ENCODE measurements around the gene FLRT1. TPM values are rescaled to one million over a fixed set of nuclear protein-coding genes. Genes with fewer than 3 reads are reported as not detected.
A peak's percentile ranks its signal among the peaks of the same experiment; 100 is the strongest.

Gene FLRT1
- polyA plus RNA-seq, 6 donors from 2014 or later, result not detected

DNA sequence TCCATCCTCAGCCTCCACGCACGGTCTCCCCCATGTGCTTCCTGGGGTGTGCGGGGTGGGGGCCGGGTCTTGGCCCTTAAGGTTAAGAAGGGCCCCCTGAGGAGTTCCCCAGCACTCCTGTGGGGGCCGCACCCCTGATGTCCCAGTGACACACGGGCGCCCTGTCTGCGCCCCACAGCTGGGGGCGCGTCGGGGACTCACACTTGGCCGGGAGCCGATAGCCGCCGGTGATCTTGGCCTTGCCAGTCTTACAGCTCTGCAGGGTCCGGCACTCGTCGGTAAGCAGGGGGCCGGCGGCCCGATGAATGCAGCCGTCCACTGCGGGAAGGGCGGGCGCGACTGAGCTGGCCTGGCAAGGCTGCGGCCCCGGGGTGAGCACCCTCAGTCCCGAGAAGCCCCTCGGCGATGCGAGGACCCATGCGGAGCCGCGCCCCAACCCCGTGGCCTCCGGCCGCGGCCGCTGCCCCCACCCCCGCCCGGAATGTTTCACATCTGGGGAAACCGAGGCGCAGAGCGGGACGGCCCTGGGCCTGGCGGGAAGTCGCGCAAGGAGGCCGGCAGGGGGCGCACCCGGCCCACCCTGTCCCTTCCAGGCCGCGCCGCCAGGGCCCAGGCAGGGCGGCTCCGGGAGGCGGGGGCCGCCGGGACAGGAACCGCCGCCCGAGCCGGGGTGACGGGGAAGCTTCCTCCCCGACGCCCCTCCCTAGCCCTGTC lies 35.5 kb upstream of the FLRT1 start:
- Mint-ChIP-seq H3K4me3 (peak overlapping the region in 7 of 8 donors; percentile 15 to 84 (median 68)), H3K27ac (peak overlapping the region in 1 of 6 donors; percentile 85), H3K4me1 (peaks cover 5 to 18% (median 17%) of the 10 kb centered on the region in 3 donors), H3K36me3 (peaks cover 6 to 16% of the 10 kb centered on the region in 2 donors), H3K9me3 (no peaks in the 10 kb centered on the region), H3K27me3 (peaks cover 0 to 16% (median 4%) of the 10 kb centered on the region in 3 donors)
- DNase-seq (peak; percentile 72), ATAC-seq (ENCODE audit: low read depth in 2 of 2) (peak; percentile 76)

DNA sequence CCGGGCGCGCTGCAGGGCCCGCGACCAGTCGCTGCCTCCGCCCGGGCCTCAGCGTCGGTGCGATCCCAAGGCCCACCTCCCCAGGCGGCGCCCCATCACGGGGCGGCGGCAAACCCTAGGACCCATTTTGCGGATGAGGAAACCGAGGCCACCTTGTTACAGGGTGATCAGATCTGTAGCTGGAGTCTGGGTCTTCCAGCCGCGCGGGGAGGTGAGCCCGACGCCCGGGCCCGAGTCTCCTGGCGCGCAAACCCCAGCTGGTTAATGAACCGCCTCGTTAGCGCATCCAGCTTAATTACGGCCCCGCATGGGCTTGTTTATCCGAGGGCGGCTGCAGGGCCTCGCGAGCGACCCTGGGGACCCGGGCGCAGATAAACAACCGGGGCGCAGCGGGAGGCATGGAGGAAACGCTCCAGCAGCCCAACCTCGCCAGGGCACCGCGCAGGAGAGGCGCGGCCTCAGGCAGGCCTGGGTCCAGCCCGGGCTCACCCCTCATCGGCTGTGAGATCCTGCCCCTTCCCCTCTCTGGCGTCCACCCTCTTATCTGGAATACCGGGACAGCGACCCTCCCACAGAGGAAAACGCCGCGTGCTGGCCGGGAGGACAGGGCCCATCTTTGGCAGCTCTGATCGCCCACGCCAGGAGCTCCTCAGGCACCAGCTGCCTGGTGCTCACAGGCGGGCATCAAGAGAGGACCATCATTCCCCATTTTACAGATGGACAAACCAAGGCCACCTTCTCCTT lies 34.8 kb upstream of the FLRT1 start:
- H3K27me3 Mint-ChIP-seq, result peaks cover 0 to 21% (median 4%) of the 10 kb centered on the region in 3 donors
- ATAC-seq (ENCODE audit: low read depth in 2 of 2), result no peak

DNA sequence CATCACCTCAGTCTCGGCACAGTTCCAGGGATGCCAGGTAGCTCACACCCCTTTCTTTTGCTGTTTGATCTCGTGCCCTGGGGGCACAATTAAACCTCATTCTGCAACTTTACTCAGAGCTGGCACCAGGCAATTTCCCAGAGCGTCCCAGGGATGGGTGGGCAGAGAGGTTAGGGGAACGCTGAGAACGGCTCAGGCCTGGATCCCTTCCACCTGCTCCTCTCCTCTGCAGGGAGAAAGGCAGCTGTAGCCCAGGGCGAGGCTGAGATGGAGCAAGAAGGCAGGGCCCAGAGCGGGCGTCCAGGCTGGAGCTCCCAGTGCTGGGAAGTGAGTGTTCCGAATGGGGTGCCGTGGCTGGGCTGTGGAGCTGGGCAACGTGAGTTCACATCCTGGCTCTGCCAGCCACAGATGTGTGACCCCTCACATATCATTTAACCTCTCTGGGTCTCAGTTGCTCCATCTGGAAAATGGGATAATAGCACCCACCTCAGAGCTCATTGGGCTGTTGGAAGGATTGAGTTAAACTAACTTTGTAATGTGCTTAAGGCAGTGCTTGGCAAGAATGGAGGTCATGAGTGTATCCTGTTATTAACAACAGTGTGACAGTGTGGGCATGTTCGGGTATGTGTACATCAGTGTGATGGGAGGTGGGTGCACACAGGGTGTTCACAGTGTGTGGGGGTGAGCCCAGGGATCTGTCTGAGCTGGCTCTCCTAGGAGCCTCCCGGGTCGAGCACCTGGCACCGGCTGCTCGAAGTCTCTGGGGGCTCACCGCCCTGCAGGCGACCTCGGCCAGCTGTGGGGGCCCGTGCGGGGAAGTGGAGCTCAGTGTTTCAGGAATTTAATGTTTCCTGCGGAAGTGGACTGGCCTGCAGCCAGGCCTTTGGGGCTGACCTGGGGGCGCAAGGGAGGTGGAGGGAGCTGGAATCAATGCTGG lies 34.0 kb upstream of the FLRT1 start:
- Mint-ChIP-seq H3K36me3 (peaks cover 6 to 16% of the 10 kb centered on the region in 2 donors), H3K27me3 (peaks cover 4 to 27% (median 5%) of the 10 kb centered on the region in 3 donors), H3K27ac (peak overlapping the region in 1 of 6 donors; percentile 34), H3K4me3 (peak overlapping the region; percentile 47 to 75 (median 58)), H3K9me3 (no peaks in the 10 kb centered on the region), H3K4me1 (peaks cover 5 to 21% (median 18%) of the 10 kb centered on the region in 3 donors)
- ATAC-seq (ENCODE audit: low read depth in 2 of 2), result no peak
- no peak for DNase-seq

More for the DNA sequence above, 34.8 kb upstream of the FLRT1 start:
- Mint-ChIP-seq H3K4me1 (peaks cover 5 to 18% (median 17%) of the 10 kb centered on the region in 3 donors), H3K4me3 (peak overlapping the region in 7 of 8 donors; percentile 47 to 75 (median 59)), H3K36me3 (peaks cover 6 to 16% of the 10 kb centered on the region in 2 donors), H3K27ac (peak overlapping the region in 1 of 6 donors; percentile 24), H3K9me3 (no peaks in the 10 kb centered on the region)
- DNase-seq, result no peak

DNA sequence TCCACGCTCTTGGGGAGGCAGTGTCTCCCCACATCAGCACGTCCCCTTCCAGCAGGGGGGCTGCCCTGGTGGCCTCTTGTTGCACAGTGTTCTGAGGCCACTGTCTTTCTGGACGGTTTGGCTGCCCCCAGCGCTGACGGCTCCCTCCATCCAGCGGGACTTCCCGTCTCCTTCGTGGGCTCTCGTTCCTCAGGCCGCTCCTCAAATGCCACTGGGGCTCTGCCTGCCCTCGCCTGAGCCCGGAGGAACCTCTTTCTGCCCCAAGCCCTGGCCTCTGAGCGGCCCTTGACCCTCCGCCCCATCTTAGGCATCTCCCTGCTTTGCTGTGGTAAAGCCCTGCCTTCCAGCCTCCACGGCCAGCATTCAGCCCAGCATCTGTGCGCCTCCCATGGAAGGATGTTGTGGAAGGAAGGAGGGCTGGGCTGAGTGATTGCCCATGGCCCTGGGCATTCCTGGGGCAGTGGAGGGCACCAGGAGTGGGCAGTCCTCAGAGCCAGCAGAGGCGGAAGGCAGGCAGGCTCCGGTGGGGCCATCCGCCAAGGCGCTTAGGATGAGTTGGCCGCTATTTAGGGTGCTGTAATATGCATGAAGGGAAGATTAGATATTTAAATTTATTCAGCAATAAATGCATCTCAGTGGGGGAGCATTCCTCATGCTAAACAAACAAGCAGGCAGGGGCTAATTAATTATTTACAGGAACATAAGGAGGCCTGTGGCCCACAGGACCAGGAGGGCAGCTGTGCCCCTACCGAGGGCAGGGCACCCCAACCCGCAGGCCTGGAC lies 31.7 kb upstream of the FLRT1 start:
- ATAC-seq (ENCODE audit: low read depth in 2 of 2), result no peak
- H3K27ac Mint-ChIP-seq, result peak overlapping the region in 1 of 6 donors; percentile 77
- H3K27me3 Mint-ChIP-seq, result peaks cover 18 to 44% (median 28%) of the 10 kb centered on the region in 3 donors
- peaks cover 18 to 29% (median 20%) of the 10 kb centered on the region in 3 donors for H3K4me1 Mint-ChIP-seq
- H3K36me3 Mint-ChIP-seq, result no peaks in the 10 kb centered on the region
- H3K9me3 Mint-ChIP-seq, result no peaks in the 10 kb centered on the region
- H3K4me3 Mint-ChIP-seq, result peak overlapping the region in 1 of 8 donors; percentile 21
- no peak for DNase-seq

DNA sequence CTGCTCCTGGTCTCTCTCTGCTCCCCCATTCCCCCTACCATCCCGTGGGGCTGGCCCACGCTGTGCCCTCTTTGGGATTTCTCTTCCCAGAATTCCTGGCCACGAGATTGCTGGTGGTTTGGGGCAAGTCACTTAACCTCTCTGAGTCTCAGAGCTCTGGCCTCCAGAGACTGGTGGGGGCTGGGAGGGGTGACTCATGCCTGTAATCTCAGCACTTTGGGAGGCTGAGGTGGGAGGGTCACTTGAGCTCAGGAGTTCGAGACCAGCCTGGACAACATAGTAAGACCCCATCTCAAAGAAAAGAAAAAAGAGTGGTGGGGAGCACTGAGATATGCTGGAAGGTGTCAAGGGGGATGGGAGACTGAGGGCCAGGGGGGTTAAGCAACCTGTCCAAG lies 31.1 kb upstream of the FLRT1 start:
- DNase-seq, result no peak
- Mint-ChIP-seq H3K27ac (no peak overlapping the region), H3K4me3 (no peak overlapping the region), H3K36me3 (no peaks in the 10 kb centered on the region), H3K9me3 (no peaks in the 10 kb centered on the region), H3K4me1 (peaks cover 18 to 26% (median 20%) of the 10 kb centered on the region in 3 donors), H3K27me3 (peaks cover 19 to 47% (median 29%) of the 10 kb centered on the region in 3 donors)
- ATAC-seq (ENCODE audit: low read depth in 2 of 2), result no peak

DNA sequence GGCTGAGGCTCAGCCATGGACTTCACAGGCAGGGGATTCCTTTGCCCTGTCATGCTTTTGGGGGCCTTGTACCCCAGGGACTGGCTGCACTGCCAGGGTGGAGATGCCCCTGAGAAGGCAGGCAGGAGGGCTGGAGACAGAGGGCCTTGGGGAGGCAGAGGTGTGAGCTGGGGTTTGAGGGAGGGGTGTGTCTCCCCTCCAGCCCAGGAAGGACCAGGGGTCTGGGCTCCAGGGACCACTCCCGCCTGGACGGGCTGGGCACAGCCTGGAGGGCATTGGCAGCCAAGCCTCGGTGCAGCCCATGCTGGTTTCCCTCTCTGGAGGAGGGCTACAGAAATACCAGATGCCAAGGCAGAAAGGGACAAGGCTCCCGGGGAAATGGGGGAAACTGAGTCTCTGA lies 30.0 kb upstream of the FLRT1 start:
- Mint-ChIP-seq H3K36me3 (peaks cover 0 to 10% of the 10 kb centered on the region in 2 donors), H3K27me3 (peaks cover 19 to 58% (median 38%) of the 10 kb centered on the region in 3 donors), H3K4me1 (peaks cover 18 to 25% (median 21%) of the 10 kb centered on the region in 3 donors), H3K27ac (no peak overlapping the region), H3K4me3 (no peak overlapping the region), H3K9me3 (peaks cover 0 to 6% (median 0%) of the 10 kb centered on the region in 7 donors)
- DNase-seq, result no peak
- ATAC-seq (ENCODE audit: low read depth in 2 of 2), result no peak

DNA sequence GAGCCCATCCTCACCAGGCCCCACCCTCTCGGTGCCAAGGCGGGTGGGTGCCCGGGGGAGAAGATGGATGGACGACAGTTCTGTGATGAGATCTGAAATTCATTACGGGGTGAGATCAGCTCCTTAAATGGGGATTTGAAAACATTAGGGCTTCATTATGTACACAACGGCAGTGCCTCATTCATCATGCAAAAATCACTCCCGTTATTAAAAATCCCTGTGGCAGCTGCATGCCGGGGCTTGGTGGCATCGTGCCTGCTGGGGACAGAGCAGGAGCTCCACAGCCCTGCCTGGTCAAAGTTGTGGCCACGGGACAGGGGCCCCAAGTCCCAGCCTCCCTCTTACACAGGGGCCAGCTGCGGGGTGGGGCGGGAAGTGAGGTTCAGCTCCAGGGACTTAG lies 29.3 kb upstream of the FLRT1 start:
- no peak for ATAC-seq (ENCODE audit: low read depth in 2 of 2)
- Mint-ChIP-seq H3K36me3 (peaks cover 0 to 16% of the 10 kb centered on the region in 2 donors), H3K27ac (peak overlapping the region in 1 of 6 donors; percentile 74), H3K9me3 (peaks cover 0 to 8% (median 0%) of the 10 kb centered on the region in 7 donors), H3K27me3 (peaks cover 19 to 64% (median 43%) of the 10 kb centered on the region in 3 donors), H3K4me3 (peak overlapping the region in 5 of 8 donors; percentile 40 to 89 (median 66)), H3K4me1 (peaks cover 17 to 25% (median 21%) of the 10 kb centered on the region in 3 donors)
- no peak for DNase-seq

DNA sequence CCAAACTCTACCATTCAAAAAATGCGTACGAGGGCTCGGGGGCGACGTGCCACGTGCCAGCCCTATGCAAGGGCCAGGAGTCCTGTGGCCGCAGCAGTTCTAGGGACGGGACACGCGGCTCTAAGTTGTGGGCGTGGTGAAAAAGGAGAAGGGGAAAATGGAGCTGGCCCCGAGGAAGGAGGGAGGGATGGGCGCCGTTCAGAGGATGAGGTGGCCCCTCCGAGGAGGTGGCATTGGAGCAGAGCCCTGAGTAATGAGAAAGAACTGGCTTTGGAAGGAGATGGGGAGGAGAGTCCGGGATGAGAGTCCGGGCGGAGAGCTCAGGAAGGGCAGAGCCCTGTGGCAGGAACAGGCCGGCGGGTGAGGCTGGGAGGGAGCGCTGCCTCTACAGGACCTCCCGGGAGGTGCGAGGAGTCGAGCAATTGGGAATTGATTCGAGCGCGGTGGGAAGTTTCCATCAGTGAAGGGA lies 28.5 kb upstream of the FLRT1 start:
- Mint-ChIP-seq H3K4me3 (peak overlapping the region in 7 of 8 donors; percentile 63 to 89 (median 73)), H3K36me3 (peaks cover 0 to 16% of the 10 kb centered on the region in 2 donors), H3K9me3 (peaks cover 0 to 8% (median 0%) of the 10 kb centered on the region in 7 donors), H3K4me1 (peaks cover 13 to 21% (median 21%) of the 10 kb centered on the region in 3 donors), H3K27ac (peak overlapping the region in 1 of 6 donors; percentile 91), H3K27me3 (peaks cover 15 to 59% (median 43%) of the 10 kb centered on the region in 3 donors)
- ATAC-seq (ENCODE audit: low read depth in 2 of 2) (peak in 1 of 2 donors; percentile 21), DNase-seq (no peak)

DNA sequence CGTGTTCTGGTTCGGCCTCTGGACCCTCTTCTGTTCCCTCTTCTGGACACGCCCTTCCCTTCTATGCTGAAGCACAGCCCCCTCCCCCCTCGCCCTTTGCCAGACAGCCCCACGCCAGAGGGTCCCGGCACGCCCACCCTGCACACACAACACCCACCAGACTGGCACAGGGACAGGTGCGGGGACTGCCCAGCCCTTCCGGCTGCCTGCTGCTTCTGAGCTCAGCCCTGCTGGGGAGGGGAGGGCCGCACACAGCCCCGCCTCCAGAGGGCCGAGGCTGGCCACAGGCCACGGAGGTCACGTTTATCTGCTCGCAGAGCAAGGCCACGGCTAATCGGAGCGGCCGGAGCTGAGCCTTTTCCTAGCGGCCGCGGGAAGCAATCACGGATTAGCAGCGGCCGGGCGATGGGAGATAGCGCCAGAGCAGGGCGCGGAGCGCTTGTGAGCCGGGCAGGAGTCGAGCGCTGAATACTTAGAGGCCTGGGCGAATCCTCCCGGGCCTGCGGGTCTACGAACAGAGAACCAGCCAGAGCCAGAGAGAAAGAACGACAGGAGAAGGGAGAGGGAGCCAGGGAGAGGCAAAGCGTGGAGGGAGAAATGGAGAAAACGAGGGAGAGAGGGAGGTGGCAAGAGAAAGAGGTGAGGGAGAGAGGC lies 28.0 kb upstream of the FLRT1 start:
- ATAC-seq (ENCODE audit: low read depth in 2 of 2), result peak; percentile 37 to 58
- DNase-seq, result no peak
- H3K27ac Mint-ChIP-seq, result peak overlapping the region in 2 of 6 donors; percentile 15 to 25
- H3K27me3 Mint-ChIP-seq, result peaks cover 15 to 59% (median 43%) of the 10 kb centered on the region in 3 donors
- peaks cover 13 to 21% (median 21%) of the 10 kb centered on the region in 3 donors for H3K4me1 Mint-ChIP-seq
- peaks cover 0 to 16% of the 10 kb centered on the region in 2 donors for H3K36me3 Mint-ChIP-seq
- H3K9me3 Mint-ChIP-seq, result peaks cover 0 to 8% (median 0%) of the 10 kb centered on the region in 7 donors
- peak overlapping the region; percentile 63 to 89 (median 76) for H3K4me3 Mint-ChIP-seq

DNA sequence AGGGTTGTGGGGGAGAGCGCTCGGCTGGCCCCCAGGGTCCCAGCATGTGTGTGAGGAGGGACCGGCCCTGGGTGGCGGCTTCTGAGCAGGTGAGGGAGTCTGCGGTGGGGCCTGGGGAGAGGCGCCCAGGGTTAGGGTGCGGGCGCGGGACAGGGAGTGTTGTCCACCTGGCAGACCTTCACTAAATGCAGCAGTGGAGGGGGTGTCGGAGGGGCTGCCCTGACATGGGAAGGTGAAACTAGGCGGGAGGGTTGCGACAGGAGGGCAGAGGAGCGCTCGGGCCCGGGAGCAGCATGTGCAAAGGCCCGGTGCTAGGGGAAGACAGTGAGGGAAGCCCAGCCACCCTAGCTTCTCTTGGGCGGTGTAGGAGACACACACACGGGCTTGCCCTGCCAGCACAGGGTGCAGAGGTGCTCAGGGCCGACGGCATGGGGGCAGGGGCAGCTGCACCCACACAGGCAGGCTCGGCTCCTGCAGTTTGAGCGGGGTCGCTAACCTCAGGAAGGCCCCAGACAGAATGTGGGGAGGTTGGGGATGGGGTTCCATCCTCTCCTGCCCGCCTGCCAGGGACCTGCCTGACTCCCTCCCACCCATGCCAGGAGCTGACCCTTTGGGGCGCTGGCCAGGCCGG lies 27.3 kb upstream of the FLRT1 start:
- Mint-ChIP-seq H3K4me1 (peaks cover 13 to 21% (median 21%) of the 10 kb centered on the region in 3 donors), H3K4me3 (peak overlapping the region in 7 of 8 donors; percentile 15 to 89 (median 80)), H3K36me3 (peaks cover 0 to 16% of the 10 kb centered on the region in 2 donors), H3K27me3 (peaks cover 15 to 54% (median 43%) of the 10 kb centered on the region in 3 donors), H3K9me3 (peaks cover 0 to 8% (median 0%) of the 10 kb centered on the region in 7 donors), H3K27ac (peak overlapping the region in 2 of 6 donors; percentile 15 to 25)
- no peak for ATAC-seq (ENCODE audit: low read depth in 2 of 2)
- DNase-seq, result no peak
